ENCODE data around the gene LRRC10. TPM values are rescaled to one million over a fixed set of nuclear protein-coding genes. Genes with fewer than 3 reads are reported as not detected.

Gene LRRC10
- total RNA-seq, 2 experiments from 2014 or later, result not detected

DNA sequence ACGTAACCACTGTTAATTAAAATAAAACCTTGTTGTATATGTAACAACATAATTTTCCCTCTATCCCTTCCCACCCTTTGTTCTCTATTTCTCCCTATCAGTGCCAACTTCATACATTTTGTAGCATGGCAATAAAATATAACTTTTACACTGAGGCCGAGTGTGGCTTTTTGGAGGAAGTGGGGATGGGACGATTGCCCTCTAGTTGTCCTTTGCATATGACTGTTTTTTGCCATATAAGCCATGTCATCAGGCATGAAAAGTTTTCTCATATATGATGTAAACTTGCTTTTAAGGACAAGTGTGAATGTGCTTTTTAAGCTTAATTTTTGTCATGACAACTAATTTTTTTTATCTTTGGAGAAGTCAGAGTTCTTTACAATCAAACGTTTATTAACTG lies 31.7 kb downstream of the LRRC10 start:
- POLR2A ChIA-PET, result no interaction called here
- peaks cover 13% of the 10 kb centered on the region for H3K36me3 Mint-ChIP-seq (ENCODE audit: low read depth)

DNA sequence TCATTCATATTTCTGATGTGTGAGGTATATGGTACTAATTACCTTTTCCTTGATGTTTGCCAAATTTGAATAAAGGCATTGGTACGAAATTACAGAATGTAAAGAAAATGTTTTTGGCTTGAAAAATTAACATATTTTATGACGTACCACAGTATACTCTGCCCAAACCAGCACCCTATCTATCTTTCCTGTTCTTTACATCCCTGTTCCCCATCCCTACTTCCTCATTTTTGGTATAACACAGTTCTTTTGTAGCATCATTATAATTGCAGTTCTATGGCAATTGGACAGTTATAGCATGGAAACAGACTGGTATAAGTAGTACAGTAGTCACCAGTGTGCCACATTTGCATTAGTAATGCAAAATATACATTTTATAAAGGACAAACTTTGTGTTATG lies 32.4 kb downstream of the LRRC10 start:
- Mint-ChIP-seq H3K4me3 (no peak overlapping the region), H3K27ac (no peak overlapping the region), H3K36me3 (ENCODE audit: low read depth) (peaks cover 16% of the 10 kb centered on the region), H3K9me3 (no peaks in the 10 kb centered on the region), H3K4me1 (peaks cover 6% of the 10 kb centered on the region), H3K27me3 (no peaks in the 10 kb centered on the region)
- POLR2A ChIA-PET, result no interaction called here
- CTCF ChIA-PET, result interaction anchor here (1.4 kb wide), 1 partner anchor 11 kb away, joined by 3 read pairs; no protein-coding TSS in a partner anchor
- DNase-seq, result no peak

More for the DNA sequence above, 31.7 kb downstream of the LRRC10 start:
- Mint-ChIP-seq H3K9me3 (no peaks in the 10 kb centered on the region), H3K4me3 (no peak overlapping the region), H3K27ac (no peak overlapping the region), H3K4me1 (peaks cover 3% of the 10 kb centered on the region), H3K27me3 (no peaks in the 10 kb centered on the region)
- no peak for DNase-seq
- CTCF ChIA-PET, result interaction anchor here (0.6 to 2.8 kb wide), 4 partner anchors 8 to 16 kb away, joined by 3 to 13 read pairs (median 5); no protein-coding TSS in a partner anchor

DNA sequence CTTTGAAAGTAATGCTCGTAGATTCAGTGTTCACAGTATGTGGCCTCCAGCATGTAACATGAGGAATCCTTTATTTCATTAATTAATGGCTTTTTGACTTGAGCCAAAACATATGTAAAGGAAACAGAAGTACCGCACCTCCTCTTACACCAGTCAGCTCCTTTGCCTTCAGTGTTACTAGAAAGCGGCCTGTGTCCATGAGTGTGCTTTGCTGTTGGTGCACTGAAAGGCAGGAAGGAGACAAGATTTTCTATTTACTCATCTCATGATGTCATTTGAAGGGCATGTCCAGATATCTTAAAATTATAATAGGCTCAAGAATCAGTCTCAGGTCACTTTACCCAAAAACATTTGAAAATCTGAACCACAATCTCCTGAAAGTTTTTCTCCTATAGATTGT lies 35.4 kb downstream of the LRRC10 start:
- H3K27ac Mint-ChIP-seq, result no peak overlapping the region

DNA sequence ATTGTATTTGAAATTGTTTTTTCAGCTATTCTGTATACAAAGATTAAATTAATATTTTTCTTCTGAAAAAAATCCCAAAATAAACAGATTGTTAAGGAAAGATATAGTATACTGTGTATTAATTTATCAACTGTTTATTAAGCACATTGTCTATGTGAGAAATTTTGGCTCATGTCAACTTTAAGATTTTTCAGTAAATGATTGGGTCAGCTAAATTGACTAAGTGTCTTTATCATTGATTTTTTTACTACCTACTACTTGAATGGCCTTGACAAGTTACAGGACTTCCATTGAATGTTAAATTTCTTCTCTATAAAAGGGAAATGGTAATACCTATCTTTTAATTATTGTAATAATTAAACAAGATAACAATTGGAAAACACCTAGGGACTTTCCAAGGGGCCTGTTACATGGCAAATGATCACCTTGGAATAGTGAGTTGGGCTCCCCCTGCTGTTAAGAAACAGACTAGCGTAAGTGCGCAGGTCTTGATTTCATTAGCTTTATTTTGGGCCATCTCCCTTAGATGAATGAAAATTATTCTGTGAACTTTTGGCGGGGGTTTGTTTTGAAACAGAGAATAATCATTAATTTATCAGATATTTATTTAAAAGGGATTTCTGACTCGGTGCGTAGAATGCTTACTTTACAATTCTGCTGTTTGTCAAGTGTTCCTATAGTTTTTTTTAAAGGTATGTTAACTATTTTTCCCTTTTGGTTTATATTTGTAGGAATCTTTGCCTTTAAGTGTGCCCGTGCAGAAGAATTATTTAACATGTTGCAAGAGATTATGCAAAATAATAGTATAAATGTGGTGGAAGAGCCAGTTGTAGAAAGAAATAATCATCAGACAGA lies 39.9 kb downstream of the LRRC10 start:
- H3K4me1 Mint-ChIP-seq, result peaks cover 8% of the 10 kb centered on the region
- H3K27me3 Mint-ChIP-seq, result no peaks in the 10 kb centered on the region
- DNase-seq, result peak; percentile 65
- POLR2A ChIA-PET, result no interaction called here
- H3K9me3 Mint-ChIP-seq, result no peaks in the 10 kb centered on the region
- H3K4me3 Mint-ChIP-seq, result no peak overlapping the region
- H3K36me3 Mint-ChIP-seq (ENCODE audit: low read depth), result peaks cover 25% of the 10 kb centered on the region
- H3K27ac Mint-ChIP-seq, result no peak overlapping the region
- CTCF ChIA-PET, result interaction anchor here (0.7 to 2.0 kb wide), 9 partner anchors 9 to 1462 kb away, joined by 3 to 13 read pairs (median 4); partner anchors contain the start of gene LRRC10

More for the DNA sequence above, 35.4 kb downstream of the LRRC10 start:
- POLR2A ChIA-PET, result no interaction called here
- Mint-ChIP-seq H3K4me1 (peaks cover 6% of the 10 kb centered on the region), H3K9me3 (no peaks in the 10 kb centered on the region), H3K36me3 (ENCODE audit: low read depth) (peaks cover 25% of the 10 kb centered on the region), H3K27me3 (no peaks in the 10 kb centered on the region), H3K4me3 (no peak overlapping the region)
- no peak for DNase-seq
- CTCF ChIA-PET, result interaction anchor here (0.8 kb wide), 1 partner anchor 147 kb away, joined by 3 read pairs; no protein-coding TSS in a partner anchor

DNA sequence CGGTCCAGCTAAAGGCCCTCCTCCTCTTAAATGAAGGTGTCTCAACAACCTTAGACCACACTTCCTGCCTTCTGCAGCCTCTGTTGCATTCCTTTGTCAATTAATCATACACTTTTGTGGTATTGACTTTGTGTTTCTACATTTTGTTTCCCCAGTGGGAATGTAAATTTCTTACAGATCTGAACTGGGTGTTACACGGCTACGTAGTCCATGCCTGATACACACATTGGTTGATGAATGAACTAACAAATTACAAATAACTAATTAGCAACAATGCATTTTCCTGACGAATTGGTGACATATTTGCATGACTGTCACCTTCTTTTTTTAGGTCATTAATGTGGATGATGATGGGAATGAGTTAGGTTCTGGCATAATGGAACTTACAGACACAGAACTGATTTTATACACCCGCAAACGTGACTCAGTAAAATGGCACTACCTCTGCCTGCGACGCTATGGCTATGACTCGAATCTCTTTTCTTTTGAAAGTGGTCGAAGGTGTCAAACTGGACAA lies 40.6 kb downstream of the LRRC10 start:
- H3K4me3 Mint-ChIP-seq, result no peak overlapping the region
- ChIA-PET POLR2A (no interaction called here), CTCF (interaction anchor here (0.7 to 2.0 kb wide), 8 partner anchors 10 to 1461 kb away, joined by 3 to 13 read pairs (median 4); partner anchors contain the start of gene LRRC10)
- H3K27ac Mint-ChIP-seq, result no peak overlapping the region
- H3K4me1 Mint-ChIP-seq, result peaks cover 8% of the 10 kb centered on the region
- peaks cover 21% of the 10 kb centered on the region for H3K36me3 Mint-ChIP-seq (ENCODE audit: low read depth)
- no peaks in the 10 kb centered on the region for H3K27me3 Mint-ChIP-seq
- no peaks in the 10 kb centered on the region for H3K9me3 Mint-ChIP-seq
- no peak for DNase-seq

DNA sequence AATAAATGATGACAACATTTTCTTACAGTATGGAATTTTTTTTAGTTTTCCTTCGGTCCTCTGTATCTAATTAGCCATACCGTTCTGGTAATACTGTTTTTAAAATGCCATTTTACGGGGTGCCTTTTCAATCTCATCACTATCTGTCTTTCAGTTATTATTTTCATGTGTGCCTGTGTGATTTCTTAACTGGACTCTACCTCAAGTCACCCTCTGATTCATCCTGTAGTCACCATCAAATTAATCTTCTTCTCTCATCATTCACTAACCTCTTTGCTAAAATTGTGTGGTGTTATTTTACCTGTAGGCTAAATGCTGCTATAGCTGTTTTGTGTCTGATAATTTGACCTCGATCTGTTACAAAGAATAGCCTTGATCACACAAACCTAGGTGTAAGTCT lies 41.5 kb downstream of the LRRC10 start:
- H3K4me1 Mint-ChIP-seq, result peaks cover 8% of the 10 kb centered on the region
- no peak overlapping the region for H3K4me3 Mint-ChIP-seq
- H3K27me3 Mint-ChIP-seq, result no peaks in the 10 kb centered on the region
- H3K36me3 Mint-ChIP-seq (ENCODE audit: low read depth), result peaks cover 15% of the 10 kb centered on the region
- CTCF ChIA-PET, result interaction anchor here (1.1 to 1.5 kb wide), 2 partner anchors 212 to 412 kb away, joined by 3 to 4 read pairs; no protein-coding TSS in a partner anchor
- POLR2A ChIA-PET, result no interaction called here
- H3K9me3 Mint-ChIP-seq, result no peaks in the 10 kb centered on the region
- no peak for DNase-seq
- no peak overlapping the region for H3K27ac Mint-ChIP-seq

DNA sequence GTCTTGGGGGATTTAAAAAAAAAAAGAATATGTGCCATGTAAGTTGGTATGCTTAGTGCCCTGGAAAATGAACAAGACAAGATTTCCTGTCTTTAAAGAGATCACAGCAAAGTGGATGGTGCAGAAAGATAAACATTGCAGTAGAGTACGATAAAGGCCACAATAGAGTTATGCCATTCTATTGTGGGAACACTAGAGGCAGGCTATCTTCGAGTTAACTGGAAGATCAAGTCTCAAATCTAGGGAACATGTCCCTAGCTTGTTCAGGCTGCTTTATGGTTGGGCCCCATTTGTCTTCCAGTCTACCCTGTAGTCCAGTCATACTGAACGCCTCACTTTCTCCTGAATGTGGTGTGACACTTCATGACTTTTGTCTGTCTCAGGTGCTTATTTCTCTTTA lies 44.1 kb downstream of the LRRC10 start:
- ChIA-PET POLR2A (no interaction called here), CTCF (interaction anchor here (1.1 kb wide), 1 partner anchor 634 kb away, joined by 3 read pairs; no protein-coding TSS in a partner anchor)
- H3K27ac Mint-ChIP-seq, result no peak overlapping the region
- H3K4me3 Mint-ChIP-seq, result no peak overlapping the region
- no peak for DNase-seq
- no peaks in the 10 kb centered on the region for H3K9me3 Mint-ChIP-seq
- peaks cover 2% of the 10 kb centered on the region for H3K4me1 Mint-ChIP-seq
- H3K36me3 Mint-ChIP-seq (ENCODE audit: low read depth), result peaks cover 3% of the 10 kb centered on the region
- H3K27me3 Mint-ChIP-seq, result no peaks in the 10 kb centered on the region

DNA sequence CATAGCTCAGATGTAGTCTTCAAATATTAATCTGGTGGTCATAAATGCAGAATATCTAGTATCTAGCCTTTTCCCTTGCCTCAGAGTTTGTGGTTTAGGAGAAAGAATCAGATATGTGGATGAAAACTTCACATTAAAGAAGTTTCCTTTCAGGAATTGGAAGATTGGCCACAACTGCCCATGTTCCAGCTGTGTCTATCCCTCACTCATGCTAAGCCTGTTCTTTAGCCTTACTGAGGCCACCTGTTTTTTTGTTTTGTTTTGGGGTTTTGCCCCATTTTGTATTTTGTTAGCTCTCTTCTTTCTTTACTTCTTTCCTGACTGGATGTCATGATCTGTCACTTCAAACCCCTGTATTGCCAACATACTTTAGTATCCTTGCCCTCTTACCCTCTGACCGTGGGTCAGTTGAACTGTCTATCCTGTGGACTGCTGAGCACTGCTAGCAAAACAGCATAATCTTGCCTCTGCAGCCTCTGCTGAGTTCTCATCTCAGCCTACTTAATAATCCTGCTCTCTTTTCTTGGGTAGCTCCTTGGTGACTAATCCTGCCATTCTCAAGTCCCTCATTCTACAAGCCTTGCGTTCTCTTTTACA lies 47.4 kb downstream of the LRRC10 start:
- Mint-ChIP-seq H3K9me3 (no peaks in the 10 kb centered on the region), H3K27ac (no peak overlapping the region), H3K4me1 (peaks cover 2% of the 10 kb centered on the region), H3K4me3 (no peak overlapping the region), H3K36me3 (ENCODE audit: low read depth) (peaks cover 2% of the 10 kb centered on the region), H3K27me3 (no peaks in the 10 kb centered on the region)
- CTCF ChIA-PET, result interaction anchor here (0.8 to 1.6 kb wide), 3 partner anchors 8 to 16 kb away, joined by 3 to 6 read pairs (median 4); no protein-coding TSS in a partner anchor
- POLR2A ChIA-PET, result no interaction called here
- DNase-seq, result no peak

Small RNAs within 50 kb of the gene (microRNA-seq; reads per million reads assigned to microRNA genes)
- not detected for gene MIR3913-1 (ENCODE audit: borderline microRNAs expressed, borderline replicate concordance)
- gene MIR3913-2 (ENCODE audit: borderline microRNAs expressed, borderline replicate concordance), result not detected

Other genes with a start within 250 kb of the LRRC10 start
- 10 to 100 TPM; 14.6 to 18.4 TPM for gene FRS2, start 140.5 kb downstream of the LRRC10 start, total RNA-seq
- 100 to 1,000 TPM; 152 to 158 TPM for gene CCT2, start 25.4 kb downstream of the LRRC10 start, total RNA-seq
- gene BEST3, start 88.4 kb upstream of the LRRC10 start, total RNA-seq, result not detected
- 10 to 100 TPM; 19.3 to 24.0 TPM for gene RAB3IP, start 128.0 kb upstream of the LRRC10 start, total RNA-seq
- gene MYRFL, start 214.3 kb upstream of the LRRC10 start, total RNA-seq, result not detected